A549 (cell line): ENCODE results near the gene DOCK6.

Source experiments
- BHLHE40 ChIP-seq: IDR thresholded peaks from 2 replicates; pipeline ENCODE4 v1.6.1; 2012; ENCODE audit warnings: low read depth, low read length, inconsistent platforms
- HDAC2 ChIP-seq: fragments of 200-600 bp; sonication (generic); IDR thresholded peaks from 2 replicates; pipeline ENCODE4 v1.6.1; 2016
- POLR2A ChIP-seq: IDR thresholded peaks from 2 replicates; pipeline ENCODE4 v1.6.1; 2012; ENCODE audit warnings: mild to moderate bottlenecking, low read length
- TF ChIP-seq, protein P1 (sequence below): fragments of >200 bp; sonication (Bioruptor Twin); formaldehyde crosslinking; IDR thresholded peaks from 3 replicates; pipeline ENCODE4 v1.5.1; 2016

DNA sequence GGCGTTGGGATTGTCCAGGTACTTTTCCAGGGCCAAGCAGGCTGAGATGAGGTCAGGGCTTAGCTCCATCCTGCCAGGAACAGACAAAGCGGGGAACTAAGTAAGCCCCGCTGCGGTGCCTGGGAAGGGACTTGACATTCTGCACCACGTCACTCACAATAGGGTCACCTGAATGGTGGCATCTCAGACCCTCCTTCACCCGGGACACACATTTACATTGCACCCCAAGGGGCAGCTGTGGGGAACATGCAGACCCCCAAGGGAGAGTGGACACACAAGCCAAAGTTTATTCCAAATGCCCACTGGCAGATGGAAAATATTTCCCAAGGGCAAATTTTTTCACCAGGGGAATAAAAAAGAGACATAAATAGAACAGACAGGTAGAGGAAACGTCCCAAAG is 86.4 kb downstream of the DOCK6 start:
- TF ChIP-seq, protein P1, sequence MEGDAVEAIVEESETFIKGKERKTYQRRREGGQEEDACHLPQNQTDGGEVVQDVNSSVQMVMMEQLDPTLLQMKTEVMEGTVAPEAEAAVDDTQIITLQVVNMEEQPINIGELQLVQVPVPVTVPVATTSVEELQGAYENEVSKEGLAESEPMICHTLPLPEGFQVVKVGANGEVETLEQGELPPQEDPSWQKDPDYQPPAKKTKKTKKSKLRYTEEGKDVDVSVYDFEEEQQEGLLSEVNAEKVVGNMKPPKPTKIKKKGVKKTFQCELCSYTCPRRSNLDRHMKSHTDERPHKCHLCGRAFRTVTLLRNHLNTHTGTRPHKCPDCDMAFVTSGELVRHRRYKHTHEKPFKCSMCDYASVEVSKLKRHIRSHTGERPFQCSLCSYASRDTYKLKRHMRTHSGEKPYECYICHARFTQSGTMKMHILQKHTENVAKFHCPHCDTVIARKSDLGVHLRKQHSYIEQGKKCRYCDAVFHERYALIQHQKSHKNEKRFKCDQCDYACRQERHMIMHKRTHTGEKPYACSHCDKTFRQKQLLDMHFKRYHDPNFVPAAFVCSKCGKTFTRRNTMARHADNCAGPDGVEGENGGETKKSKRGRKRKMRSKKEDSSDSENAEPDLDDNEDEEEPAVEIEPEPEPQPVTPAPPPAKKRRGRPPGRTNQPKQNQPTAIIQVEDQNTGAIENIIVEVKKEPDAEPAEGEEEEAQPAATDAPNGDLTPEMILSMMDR: no peak
- TF ChIP-seq POLR2A (no peak), HDAC2 (no peak), BHLHE40 (no peak)
